CD1c-positive myeloid dendritic cell (primary cell): ENCODE data around the gene MPST.
"Not testable (repeated sequence)": the region's sequence is repeated elsewhere in the genome, so short reads cannot be mapped to it uniquely, and the experiment has no call there.

Experiments
- DNase-seq: peaks from one replicate; pipeline ENCODE4 v3.0.0-alpha.2; 2016; ENCODE audit errors: extremely low spot score

Gene MPST

GRCh38 chr22:37019309-37020191, at the start of gene MPST, which contains the start of gene TST:
Gene MPST (plus strand): TSS chr22:37019742. CDS start chr22:37019837, 95 bp downstream.
Gene TST (minus strand): TSS chr22:37019447. CDS start chr22:37018732, 715 bp downstream.
- peak; percentile 73 for DNase-seq

- DNase-seq: no peak
Observed at GRCh38 chr22:36971341-36972125, 48.0 kb upstream of the MPST start.

GRCh38 chr22:36976606-36977005, 42.9 kb upstream of the MPST start:
- no peak for DNase-seq

DNA sequence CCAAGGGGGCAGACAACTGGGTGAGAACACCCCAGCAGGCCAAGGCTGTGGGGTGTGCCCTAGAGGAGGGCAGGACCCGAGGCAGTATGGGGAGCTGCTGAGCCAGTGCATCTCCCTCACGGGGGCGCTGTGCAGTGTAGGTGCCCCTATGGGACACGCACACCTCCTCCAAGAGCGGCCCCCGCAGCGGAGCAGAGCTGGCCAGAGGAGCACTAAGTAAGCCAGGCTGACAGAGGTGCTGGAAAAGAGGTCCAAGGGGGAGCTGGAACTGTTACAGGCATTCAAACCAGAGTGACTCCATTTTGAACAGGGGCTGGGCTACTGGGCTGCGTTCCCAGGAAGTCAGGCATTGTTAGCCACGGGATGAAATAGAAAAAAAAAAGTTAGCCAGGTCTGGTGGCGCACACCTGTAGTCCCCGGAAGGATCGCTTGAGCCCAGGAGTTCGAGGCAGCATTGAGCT, 42.1 kb upstream of the MPST start:
- peak; percentile 64 for DNase-seq

GRCh38 chr22:36977947-36978660, 41.4 kb upstream of the MPST start:
- DNase-seq: peak; percentile 95

GRCh38 chr22:36979016-36979910, 40.3 kb upstream of the MPST start:
- DNase-seq: no peak

GRCh38 chr22:36981247-36981775, 38.2 kb upstream of the MPST start:
- no peak for DNase-seq

DNA sequence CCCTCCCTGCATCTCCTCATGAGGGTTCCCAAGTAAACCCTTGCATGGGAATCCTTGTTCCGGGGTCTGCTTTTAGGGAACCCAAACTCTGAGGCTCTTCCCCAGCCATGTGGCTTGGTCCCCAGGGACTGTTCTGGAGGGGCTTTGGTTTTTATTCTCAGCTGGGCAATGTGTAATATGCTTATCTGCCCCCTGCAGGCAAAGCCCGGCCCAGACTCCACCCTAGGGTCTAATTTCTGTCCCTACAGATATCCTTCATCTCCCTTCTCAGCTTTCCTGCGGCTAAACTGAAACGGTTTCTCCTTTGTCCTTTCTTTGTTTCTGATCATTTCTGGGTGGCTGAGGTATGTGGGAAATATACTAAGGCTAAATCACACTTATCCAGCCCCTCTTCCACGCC, 37.4 kb upstream of the MPST start:
- no peak for DNase-seq

GRCh38 chr22:36985211-36985889, 34.2 kb upstream of the MPST start:
- DNase-seq: peak; percentile 20

DNA sequence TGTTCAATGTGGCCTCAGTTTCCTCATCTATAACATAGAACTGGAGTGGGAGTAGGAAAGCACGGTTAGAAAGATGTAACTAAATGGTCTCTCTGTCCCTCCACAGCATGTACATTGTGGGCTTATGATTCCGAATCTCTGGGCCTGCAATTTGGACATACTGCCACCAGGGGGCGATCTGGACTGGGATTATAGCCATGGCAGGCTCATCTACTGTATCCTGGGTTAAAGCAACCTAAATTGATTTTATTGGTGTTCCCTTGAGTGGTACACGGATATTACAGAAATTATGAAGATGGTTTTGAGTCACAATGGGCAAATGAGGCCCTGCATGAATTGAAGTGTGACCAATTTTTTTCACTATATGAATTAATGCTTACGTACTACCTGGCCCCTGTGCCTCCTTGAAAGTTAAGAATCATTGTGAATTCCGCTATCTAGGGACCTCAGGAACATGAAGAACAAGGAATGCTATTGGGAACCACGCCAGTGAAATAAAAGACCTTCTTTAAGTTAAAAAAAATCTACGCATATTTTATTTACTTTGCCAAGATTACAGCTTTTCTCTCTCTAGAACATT, 33.2 kb upstream of the MPST start:
- peak; percentile 65 for DNase-seq

DNA sequence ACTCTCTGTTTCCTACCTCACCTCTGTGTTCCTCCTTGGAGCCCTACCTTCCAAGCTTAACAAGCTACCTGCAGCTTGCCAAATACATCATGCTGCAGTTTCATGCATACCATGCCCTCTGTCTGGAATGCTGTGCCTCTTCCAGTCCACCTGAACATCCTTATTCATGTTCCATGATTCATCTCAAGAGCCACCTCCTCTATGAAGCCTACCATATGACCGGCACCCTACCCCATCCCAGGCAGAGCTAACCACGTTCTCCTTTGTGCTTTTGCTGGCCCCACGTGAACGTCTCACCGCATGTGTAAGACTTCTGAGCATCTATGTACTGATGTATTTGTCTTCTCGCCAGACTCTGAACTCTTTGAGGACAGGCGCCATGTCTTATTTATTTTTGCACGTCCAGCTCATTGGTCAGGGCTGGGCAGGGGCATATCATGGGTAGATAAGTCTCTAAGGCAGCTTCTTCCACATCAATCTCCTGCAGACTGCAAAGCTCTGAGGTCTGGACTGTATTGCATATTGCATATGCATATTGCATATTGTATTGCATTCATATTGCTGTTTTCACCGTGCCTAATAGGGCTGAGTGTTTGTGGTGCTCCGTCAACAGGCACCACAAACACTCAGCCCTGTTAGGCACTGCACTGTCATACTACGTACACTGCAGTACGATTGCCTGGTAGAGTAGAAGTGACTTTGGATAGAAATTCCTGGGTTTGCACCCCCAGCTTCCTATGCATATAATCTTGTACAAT, 31.3 kb upstream of the MPST start:
- DNase-seq: no peak

- DNase-seq: not testable (repeated sequence)
Observed at GRCh38 chr22:36989012-36989411, 30.5 kb upstream of the MPST start.

DNA sequence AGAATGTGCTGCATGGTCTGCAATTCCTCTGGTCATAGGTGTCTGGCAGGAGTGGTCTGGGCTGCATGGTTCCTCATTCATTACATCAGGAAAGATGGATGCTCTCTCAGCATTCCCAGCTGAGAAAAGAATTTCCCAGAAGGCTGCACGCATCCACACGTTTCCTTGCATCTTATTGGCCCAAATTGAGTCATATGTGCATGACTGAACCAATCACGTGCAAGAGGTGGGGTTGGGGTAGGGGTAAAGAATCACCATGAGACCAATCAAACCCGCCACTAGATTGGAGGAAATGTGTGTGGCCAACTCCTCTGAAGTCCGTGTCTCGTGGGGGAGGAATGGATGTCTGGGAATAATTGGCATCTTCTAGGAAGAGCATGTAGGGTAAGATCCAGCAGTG, 29.1 kb upstream of the MPST start:
- DNase-seq: no peak

GRCh38 chr22:36991206-36991605, 28.3 kb upstream of the MPST start:
- DNase-seq: no peak

DNA sequence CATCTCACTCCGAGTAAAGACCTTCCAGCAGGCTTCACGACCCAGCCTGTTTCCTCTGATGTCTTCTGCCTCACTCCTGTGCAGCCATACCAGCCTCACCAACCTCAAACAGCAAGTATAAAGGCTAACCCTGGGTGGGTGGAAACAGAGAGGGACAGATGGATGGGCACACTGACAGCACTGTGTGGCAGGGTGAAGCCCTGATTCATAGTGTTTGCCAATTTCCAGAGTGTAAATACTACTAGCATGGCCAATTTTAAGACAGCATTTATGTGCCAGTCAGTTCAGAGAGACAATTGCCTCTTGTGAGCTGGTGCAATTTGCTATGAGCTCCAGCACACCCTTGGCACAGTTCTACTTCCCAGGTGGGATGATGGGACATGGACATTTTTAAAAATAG, 21.8 kb upstream of the MPST start:
- DNase-seq: no peak

DNA sequence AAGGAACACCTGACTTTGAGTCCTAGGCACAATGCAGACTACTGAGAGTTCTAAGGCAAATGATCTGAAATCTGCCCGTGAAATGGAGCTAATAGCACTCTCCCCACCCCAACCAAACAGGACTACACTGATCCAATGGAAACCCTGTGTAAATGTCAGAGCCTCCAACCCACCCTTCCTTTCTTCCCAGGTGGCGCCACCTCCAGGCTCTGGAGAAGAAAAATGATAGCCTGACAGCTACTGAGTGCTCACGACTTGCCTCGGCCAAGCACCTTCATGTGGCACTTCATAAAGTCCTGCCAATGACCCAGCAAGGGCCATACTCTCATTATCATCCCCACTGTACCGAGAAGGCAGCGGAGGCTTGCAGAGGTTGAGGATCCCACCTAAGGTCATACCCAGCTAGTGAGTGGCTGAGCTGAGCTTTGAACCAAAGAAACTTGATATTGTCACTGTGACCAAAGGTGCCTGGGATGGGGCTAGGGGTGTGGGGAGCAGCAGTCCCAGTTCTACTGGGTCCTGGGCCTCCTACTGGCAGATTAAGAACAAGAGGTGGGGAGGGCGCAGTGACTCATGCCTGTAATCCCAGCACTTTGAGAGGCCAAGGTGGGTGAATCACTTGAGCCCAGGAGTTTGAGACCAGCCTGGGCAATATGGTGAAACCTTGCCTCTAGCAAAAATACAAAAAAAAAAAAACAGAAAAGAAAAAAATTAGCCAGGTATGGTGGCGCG, 20.8 kb upstream of the MPST start:
- no peak for DNase-seq

DNA sequence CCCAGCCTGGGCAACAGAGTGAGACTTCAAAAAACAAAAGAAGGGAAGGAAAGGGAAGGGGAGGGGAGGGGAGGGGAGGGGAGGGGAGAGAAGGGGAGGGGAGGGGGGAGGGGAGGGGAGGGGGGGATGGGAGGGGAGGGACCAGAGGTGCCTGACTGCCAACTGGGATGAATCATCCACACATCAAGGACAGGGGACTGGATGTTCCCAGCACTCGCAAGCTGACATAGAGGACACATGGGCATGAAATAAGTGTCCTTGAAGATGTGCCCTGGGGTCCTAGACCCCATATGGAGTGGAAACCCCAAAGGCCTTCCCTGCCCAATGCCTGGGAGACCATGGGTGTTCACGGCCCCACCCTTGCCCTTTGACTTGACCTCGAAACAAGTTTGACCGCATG, 20.1 kb upstream of the MPST start:
- DNase-seq: no peak
